ENCODE results near the gene BCAT1.

- TF ChIP-seq CTCF (conservative IDR thresholded peaks at IDR 0.05; ENCODE audit: low read depth in 2 of 2), result no peak
- no peak for TF ChIP-seq POLR2AphosphoS5 (IDR thresholded peaks at IDR 0.05; ENCODE audit: low read depth)
- TF ChIP-seq CREB1 (CRISPR knock-in tag; IDR thresholded peaks at IDR 0.05; ENCODE audit: low read depth), result no peak
- no peak for TF ChIP-seq EZH2phosphoT487 (IDR thresholded peaks at IDR 0.05; ENCODE audit: unreplicated experiment)
- no peak for TF ChIP-seq REST (IDR thresholded peaks at IDR 0.05; ENCODE audit: unreplicated experiment)
- no peak for TF ChIP-seq EZH2 (IDR thresholded peaks at IDR 0.05; ENCODE audit: low read depth, unreplicated experiment)
- TF ChIP-seq ZNF331 (CRISPR knock-in tag; IDR thresholded peaks at IDR 0.05; ENCODE audit: low read depth), result no peak
- TF ChIP-seq STAT1 (IDR thresholded peaks at IDR 0.05; ENCODE audit: unreplicated experiment), result no peak
Measured at GRCh38 chr12:24856541-24856940, 92.4 kb downstream of the BCAT1 start.
